A673 (cell line): ENCODE results near the gene CRADD.

Source experiments
- CTCF ChIP-seq: fragments of 300-800, 200-600 bp; sonication (generic); conservative IDR thresholded peaks from 2 replicates; pipeline ENCODE4 v1.5.1; 2017; ENCODE audit warnings: low read depth, mild to moderate bottlenecking, antibody characterized with exemption, low read length, moderate library complexity, mixed read lengths
- EZH2 ChIP-seq: fragments of 200-600 bp; sonication (generic); IDR thresholded peaks from 2 replicates; pipeline ENCODE4 v1.6.1; 2017; ENCODE audit warnings: borderline replicate concordance, low read depth, mild to moderate bottlenecking, mixed read lengths, antibody characterized with exemption, low read length; ENCODE audit not compliant: poor library complexity, severe bottlenecking

- no peak for TF ChIP-seq EZH2
- TF ChIP-seq CTCF, result no peak
These were observed 206.4 kb downstream of the CRADD start for GRCh38 chr12:93883436-93884154.
